Hepatocyte (in vitro differentiated cells): Measurements from ENCODE around the gene DNAAF1.

ENCODE experiments used
- CTCF ChIP-seq: fragments of 200-600 bp; sonication (generic); IDR thresholded peaks from 2 replicates; pipeline ENCODE4 v1.5.1; 2016; ENCODE audit warnings: antibody characterized with exemption, mild to moderate bottlenecking; ENCODE audit not compliant: poor library complexity
- EZH2phosphoT487 ChIP-seq: fragments of 200-600 bp; sonication (generic); IDR thresholded peaks from one replicate; pipeline ENCODE4 v1.6.1; 2018; ENCODE audit warnings: antibody characterized with exemption, mild to moderate bottlenecking, low read depth, moderate library complexity; ENCODE audit not compliant: unreplicated experiment, severe bottlenecking

DNA sequence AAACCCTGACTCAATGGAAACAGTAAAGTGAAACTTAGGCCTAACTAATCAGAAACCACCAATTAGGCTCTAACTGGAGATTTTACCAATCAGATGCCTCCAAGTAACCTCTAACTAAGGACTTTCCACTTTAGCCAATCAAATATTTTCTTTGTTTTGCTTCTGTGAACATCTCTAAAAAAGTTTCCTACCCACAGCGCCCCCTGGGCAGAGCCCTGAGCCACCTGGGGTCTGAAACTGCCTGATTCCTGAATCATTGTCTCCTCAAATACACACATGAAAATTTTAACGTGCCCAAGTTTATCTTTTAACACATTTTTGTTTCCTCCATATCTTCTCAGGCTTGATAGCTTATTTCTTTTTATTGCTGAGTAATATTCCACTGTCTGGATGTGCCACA is 64.9 kb downstream of the DNAAF1 start:
- TF ChIP-seq CTCF (no peak), EZH2phosphoT487 (no peak)
